GM12872 (cell line): ENCODE results near the gene OR7A10.

Experiments used
- TF ChIP-seq, protein P1 (sequence below): IDR thresholded peaks from 3 replicates; pipeline ENCODE4 v1.5.1; 2011; ENCODE audit warnings: low read depth, mild to moderate bottlenecking, low read length, moderate library complexity; ENCODE audit not compliant: insufficient read depth

OR7A10 gene

DNA sequence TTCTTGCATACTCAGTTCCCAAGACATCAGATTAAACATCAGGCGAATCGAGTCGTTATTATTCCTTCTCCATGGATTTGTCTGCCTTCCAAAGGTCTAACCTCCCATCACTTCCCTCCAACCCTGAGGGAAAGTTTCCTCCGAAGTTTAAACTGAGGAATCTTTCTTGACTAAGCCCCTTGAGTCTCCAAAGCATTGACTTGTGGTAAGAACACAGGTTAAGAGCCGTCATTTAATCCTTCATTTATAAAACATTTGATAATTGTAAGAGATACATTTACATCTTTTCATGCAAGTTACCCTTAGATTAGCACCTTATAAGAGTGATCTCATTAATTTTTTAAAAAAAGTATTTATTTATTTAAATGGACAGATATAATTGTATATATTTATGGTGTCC lies at the start of gene OR7A10:
Gene OR7A10 (minus strand): TSS at position 101 of the 400 bp plus-strand sequence. CDS start 7,045 bp downstream, outside the sequence.
- TF ChIP-seq, protein P1, sequence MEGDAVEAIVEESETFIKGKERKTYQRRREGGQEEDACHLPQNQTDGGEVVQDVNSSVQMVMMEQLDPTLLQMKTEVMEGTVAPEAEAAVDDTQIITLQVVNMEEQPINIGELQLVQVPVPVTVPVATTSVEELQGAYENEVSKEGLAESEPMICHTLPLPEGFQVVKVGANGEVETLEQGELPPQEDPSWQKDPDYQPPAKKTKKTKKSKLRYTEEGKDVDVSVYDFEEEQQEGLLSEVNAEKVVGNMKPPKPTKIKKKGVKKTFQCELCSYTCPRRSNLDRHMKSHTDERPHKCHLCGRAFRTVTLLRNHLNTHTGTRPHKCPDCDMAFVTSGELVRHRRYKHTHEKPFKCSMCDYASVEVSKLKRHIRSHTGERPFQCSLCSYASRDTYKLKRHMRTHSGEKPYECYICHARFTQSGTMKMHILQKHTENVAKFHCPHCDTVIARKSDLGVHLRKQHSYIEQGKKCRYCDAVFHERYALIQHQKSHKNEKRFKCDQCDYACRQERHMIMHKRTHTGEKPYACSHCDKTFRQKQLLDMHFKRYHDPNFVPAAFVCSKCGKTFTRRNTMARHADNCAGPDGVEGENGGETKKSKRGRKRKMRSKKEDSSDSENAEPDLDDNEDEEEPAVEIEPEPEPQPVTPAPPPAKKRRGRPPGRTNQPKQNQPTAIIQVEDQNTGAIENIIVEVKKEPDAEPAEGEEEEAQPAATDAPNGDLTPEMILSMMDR, result no peak

DNA sequence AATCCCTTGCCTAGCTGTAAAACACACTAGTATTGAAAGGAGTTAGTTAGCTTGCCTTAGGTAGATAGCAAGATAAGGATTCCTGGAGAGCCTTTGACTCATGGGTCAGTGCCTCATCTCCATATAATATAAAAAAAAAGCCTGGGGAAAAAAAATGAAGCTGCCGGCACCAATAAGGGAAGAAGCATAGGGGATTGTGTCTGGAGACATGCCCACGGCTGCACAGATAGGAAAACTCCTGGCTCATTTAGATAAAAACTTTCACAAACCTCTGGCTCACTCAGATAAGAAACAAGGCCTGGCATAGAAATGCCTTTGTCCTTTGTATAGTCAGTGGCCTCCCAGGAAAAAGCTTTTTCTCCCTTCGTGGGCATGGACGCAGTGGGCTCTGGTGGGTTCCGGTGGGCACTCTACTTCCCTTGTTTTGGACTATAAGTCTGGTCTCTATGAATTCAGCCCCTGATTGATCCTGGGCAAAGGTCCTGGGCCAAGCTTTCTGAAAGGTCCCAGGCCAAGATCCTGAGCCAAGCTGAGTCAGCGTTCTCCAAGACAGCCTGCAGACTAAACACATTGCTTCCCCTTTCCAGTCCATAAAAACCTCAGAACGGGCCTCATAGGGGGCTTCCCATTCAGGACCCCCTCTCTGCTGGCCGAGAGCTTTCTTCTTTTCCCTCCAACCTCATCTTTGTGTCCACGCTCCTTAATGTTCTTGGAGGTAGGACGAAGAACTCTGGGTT lies 42.1 kb upstream of the OR7A10 start:
- TF ChIP-seq, protein P1, result no peak

DNA sequence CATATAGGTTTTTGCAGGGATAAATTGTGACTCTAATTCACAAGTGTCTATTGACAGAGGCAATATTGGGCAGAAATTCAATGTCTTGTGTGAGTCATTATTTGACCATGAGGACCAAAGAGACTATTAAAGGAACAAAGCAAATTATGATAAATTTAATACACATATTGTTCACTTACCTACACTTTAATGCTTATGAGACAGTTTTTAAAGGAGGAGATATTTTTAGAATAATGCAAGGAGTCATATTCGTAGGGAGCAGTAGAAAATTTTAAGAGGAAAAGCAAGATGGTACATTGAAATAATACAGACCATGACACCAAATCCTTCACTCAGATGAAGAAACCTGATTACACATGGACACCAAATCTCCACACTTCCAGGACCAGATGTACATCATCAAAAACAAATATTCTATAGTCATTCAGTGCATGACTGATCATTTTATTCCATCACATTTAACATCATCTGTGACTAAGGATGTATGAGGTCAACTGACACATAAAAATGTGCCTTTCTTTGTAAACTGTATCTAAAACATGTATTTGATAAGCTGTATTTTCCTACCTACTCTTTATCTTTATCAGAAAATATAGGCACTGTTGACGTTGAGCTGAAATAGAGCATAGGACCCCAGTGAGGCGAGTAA lies 41.4 kb upstream of the OR7A10 start:
- TF ChIP-seq, protein P1, result no peak

DNA sequence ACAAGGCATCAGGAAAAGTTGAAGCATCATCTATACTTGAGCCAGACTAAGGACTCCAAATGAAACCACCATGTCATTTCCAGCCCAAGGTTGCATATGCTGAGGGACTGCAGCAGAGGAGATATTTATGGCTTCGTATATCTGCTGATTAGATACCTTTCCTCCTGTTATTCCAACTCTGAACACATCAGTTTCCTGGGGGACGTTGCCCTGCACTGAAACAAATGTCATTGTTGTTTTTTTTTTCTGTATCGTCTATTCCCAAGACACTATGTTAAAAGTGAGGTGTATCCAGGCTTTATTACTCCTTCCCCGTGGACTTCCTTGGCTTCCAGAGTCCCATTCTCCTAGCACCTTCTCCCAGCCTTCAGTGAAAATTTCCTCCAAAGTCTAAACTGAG lies 37.3 kb upstream of the OR7A10 start, which contains the start of gene OR7A17:
Gene OR7A17 (minus strand): TSS at position 101 of the 400 bp plus-strand sequence. CDS start 4,777 bp downstream, outside the sequence.
- TF ChIP-seq, protein P1, result no peak

DNA sequence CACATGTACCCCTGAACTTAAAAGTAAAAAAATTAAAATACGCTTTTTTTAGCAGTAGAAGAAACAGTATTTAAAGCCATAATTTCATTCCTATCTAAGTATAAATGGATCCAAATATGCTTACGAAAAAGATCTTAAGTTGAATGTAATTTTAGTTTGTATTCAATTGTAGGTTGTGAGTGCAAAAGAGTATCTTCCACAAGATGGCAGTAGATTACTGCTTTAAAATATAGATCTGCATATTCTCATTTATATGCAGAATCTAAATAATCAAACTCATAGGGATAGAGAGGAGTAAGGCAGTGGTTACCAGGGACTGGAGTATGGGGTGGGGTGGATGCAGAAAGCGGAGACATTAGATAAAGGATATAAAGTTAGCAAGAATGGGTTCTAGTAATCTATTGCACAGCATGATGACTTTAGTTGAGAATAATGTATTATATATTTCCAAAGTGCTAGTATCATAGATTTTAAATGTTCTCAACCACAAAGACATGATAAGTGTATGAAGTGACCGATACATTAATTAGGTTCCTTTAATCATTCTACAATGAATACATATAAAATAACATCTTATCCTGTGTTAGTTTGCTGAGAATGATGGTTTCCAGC lies 23.0 kb upstream of the OR7A10 start:
- TF ChIP-seq, protein P1, result peak; percentile 39; the same call in 1 of the 3 replicates

DNA sequence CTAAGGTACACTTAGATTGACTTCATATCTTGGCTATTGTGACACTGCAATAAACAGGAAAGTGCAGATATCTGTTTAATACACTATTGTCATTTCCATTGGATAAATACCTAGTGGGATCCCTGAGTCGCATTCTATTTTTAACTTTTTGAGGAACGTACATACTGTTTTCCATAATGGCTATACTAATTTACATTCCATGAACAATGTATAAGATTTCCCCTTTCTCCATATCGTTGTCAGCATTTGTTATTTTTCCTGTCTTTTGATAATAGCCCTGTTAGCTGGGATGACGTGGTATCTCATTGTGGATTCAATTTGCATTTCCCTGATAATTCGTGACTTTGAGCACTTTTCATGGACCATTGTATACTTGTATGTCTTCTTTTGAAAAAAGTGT lies 19.8 kb upstream of the OR7A10 start:
- TF ChIP-seq, protein P1, result no peak

DNA sequence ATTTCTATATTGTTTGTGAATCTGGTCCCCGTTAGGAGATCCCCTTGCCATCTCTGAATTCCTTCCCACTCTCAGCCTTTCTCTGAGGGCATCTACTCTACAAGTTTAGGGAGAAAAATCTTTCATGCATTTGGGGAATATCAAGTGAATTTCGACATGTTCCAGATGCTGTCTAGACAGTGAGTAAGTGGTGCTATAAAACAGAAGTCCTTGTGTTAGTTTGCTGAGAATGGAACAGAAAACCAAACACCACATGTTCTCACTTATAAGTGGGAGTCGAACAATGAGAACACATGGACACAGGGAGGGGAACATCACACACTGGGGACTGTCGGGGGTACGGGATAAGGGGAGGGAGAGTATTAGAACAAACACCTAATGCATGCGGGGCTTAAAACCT lies 5.1 kb downstream of the OR7A10 start:
- TF ChIP-seq, protein P1, result no peak
